ENCODE data around the gene IRF4.

DNA sequence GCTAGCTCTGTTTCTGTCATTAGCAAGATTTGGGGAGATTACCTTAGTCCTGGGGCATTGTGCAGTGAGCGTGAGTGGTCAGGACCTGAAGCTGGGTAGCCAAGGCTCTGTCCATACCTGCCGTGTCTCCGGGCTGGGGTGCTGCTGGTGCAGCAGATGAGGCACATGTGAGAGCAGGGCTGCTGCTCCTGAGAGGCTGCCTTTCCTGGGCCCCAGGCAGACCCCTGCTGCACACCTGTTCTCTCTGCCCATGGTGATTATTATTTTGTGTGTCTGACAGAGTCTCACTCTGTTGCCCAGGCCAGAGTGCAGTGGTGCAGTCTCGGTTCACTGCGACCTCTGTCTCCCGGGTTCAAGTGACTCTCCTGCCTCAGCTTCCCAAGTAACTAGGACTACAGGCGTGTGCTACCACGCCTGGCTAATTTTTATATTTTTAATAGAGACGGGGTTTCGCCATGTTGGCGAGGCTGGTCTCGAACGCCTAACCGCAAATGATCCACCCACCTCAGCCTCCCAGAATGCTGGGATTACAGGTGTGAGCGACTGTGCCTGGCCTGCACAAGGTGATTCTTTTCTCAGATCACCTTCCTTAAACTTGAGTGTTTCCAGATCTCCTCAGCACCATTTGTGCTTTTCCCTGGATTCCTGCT lies 36.8 kb upstream of the IRF4 start:
- TF ChIP-seq, protein P1, sequence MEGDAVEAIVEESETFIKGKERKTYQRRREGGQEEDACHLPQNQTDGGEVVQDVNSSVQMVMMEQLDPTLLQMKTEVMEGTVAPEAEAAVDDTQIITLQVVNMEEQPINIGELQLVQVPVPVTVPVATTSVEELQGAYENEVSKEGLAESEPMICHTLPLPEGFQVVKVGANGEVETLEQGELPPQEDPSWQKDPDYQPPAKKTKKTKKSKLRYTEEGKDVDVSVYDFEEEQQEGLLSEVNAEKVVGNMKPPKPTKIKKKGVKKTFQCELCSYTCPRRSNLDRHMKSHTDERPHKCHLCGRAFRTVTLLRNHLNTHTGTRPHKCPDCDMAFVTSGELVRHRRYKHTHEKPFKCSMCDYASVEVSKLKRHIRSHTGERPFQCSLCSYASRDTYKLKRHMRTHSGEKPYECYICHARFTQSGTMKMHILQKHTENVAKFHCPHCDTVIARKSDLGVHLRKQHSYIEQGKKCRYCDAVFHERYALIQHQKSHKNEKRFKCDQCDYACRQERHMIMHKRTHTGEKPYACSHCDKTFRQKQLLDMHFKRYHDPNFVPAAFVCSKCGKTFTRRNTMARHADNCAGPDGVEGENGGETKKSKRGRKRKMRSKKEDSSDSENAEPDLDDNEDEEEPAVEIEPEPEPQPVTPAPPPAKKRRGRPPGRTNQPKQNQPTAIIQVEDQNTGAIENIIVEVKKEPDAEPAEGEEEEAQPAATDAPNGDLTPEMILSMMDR (conservative IDR thresholded peaks at IDR 0.05; ENCODE audit: low read depth, low read length), result no peak
- TF ChIP-seq EZH2 (IDR thresholded peaks at IDR 0.05; ENCODE audit: low read length, unreplicated experiment) (no peak), EZH2phosphoT487 (IDR thresholded peaks at IDR 0.05; ENCODE audit: borderline replicate concordance, low read length) (no peak)
